NCI-H2196 (cell line): Measurements from ENCODE around the gene CACNB4.
"Not testable (repeated sequence)": the region's sequence is repeated elsewhere in the genome, so short reads cannot be mapped to it uniquely, and the experiment has no call there.

Source experiments
- DNase-seq: peaks from one replicate; lab custom pipeline; 2025; ENCODE audit not compliant: unreplicated experiment; lab: John Stamatoyannopoulos, UW

The CACNB4 gene

GRCh38 chr2:152098496-152099366 lies at the start of gene CACNB4:
Gene CACNB4, minus strand, starts transcription at chr2:152099044.
- no peak for DNase-seq

- DNase-seq: no peak
These were observed 35.8 kb upstream of the CACNB4 start for GRCh38 chr2:152134488-152135280.

GRCh38 chr2:152132306-152132705 lies 33.5 kb upstream of the CACNB4 start:
- DNase-seq: no peak

GRCh38 chr2:152127628-152128027 lies 28.8 kb upstream of the CACNB4 start:
- DNase-seq: no peak

- no peak for DNase-seq
These were observed 27.8 kb upstream of the CACNB4 start for GRCh38 chr2:152126664-152127063.

- DNase-seq: no peak
These were observed 23.3 kb upstream of the CACNB4 start for GRCh38 chr2:152122161-152122560.

GRCh38 chr2:152120430-152120829 lies 21.6 kb upstream of the CACNB4 start:
- no peak for DNase-seq

- no peak for DNase-seq
These were observed 17.1 kb upstream of the CACNB4 start for GRCh38 chr2:152115952-152116351.

- DNase-seq: no peak
These were observed 15.5 kb upstream of the CACNB4 start for GRCh38 chr2:152114366-152114765.

- DNase-seq: not testable (repeated sequence)
These were observed 8.3 kb upstream of the CACNB4 start for GRCh38 chr2:152107140-152107539.

GRCh38 chr2:152106464-152106863 lies 7.6 kb upstream of the CACNB4 start:
- DNase-seq: no peak

- DNase-seq: no peak
These were observed 4.4 kb upstream of the CACNB4 start for GRCh38 chr2:152103271-152103670.

- DNase-seq: no peak
These were observed 2.1 kb upstream of the CACNB4 start for GRCh38 chr2:152100961-152101360.

- no peak for DNase-seq
These were observed 665 bp upstream of the CACNB4 start for GRCh38 chr2:152099367-152100050.

GRCh38 chr2:152097801-152098495 lies 896 bp downstream of the CACNB4 start:
- no peak for DNase-seq

GRCh38 chr2:152097290-152097800 lies 1.5 kb downstream of the CACNB4 start:
- no peak for DNase-seq

- no peak for DNase-seq
These were observed 3.7 kb downstream of the CACNB4 start for GRCh38 chr2:152095146-152095545.

- no peak for DNase-seq
These were observed 4.8 kb downstream of the CACNB4 start for GRCh38 chr2:152094014-152094413.

GRCh38 chr2:152093464-152093863 lies 5.4 kb downstream of the CACNB4 start:
- peak; percentile 85 for DNase-seq

- DNase-seq: no peak
These were observed 6.7 kb downstream of the CACNB4 start for GRCh38 chr2:152092095-152092494.

- not testable (repeated sequence) for DNase-seq
These were observed 8.1 kb downstream of the CACNB4 start for GRCh38 chr2:152090726-152091125.
